ENCODE measurements around the gene BRMS1L.
A peak's percentile ranks its signal among the peaks of the same experiment; 100 is the strongest.

DNA sequence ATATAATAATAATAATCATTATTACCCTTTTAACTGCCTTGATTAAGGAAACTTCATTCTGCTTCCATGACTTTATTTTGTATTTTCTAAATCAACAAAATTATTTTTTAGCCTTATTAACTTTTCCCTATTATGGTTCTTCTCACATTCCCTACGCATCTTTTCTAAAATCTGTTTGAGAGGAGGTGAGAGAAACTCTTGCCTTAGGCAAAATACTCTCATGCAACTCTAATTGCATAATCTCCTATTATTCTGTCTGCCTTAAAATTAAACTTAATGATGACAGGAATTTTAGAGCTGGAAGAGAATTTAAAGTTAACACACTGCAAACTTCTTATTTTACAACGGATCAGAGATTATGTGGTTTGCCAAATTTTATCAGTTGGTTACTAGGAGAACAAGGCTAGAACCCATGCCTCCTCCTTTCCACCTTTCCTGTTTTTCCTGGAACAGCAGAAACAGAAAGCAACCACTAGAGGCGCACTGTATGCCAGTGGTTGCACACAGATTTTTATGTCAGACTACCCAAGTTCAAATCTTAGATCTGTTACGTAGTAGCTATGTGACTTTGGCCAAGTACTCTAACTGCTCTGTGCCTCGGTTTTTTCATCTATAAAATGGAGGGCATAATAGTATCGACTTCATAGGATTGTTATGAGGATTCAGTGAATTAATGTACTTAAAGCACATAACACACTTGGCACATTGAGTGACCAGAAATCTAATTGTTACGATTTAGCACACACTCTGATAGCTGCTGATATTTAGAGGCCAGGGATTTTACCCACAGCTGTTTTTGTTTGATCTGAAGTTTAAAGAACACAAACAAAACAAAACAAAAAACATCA lies 4.3 kb upstream of the BRMS1L start:
- TF ChIP-seq CTCF (IDR thresholded peaks at IDR 0.05) (peak in 2 of 3 experiments; percentile 69 to 76), POLR2A (IDR thresholded peaks at IDR 0.05) (no peak)

Measured in testis (tissue), 2 donors.